Muscle of leg (tissue), 11 donors: ENCODE data around the gene TM2D3. TPM values are rescaled to one million over a fixed set of nuclear protein-coding genes. Genes with fewer than 3 reads are reported as not detected.

Experiments
- DNase-seq: peaks from one replicate; pipeline ENCODE4 v3.0.0; 2013
- H3K27ac ChIP-seq: one replicate; pipeline ENCODE4 v1.5.1; 2013; ENCODE audit warnings: mild to moderate bottlenecking, low read length, control low read depth
- H3K27me3 ChIP-seq: one replicate; pipeline ENCODE4 v1.6.1; 2013; ENCODE audit warnings: low read length; ENCODE audit not compliant: control insufficient read depth, insufficient read depth
- H3K36me3 ChIP-seq: one replicate; pipeline ENCODE4 v1.6.1; 2013; ENCODE audit warnings: low read length; ENCODE audit not compliant: control insufficient read depth, insufficient read depth
- H3K4me1 ChIP-seq: one replicate; pipeline ENCODE4 v1.6.1; 2013; ENCODE audit warnings: low read length; ENCODE audit not compliant: control insufficient read depth, insufficient read depth
- H3K4me3 ChIP-seq: one replicate; pipeline ENCODE4 v1.5.1; 2013; ENCODE audit warnings: low read length, control low read depth
- H3K9me3 ChIP-seq: replicated peaks from 2 replicates; pipeline ENCODE4 v1.6.1; 2013; ENCODE audit warnings: low read depth, low read length; ENCODE audit not compliant: control insufficient read depth
- WGBS: methylation state at CpG from one replicate; pipeline ENCODE4 v1.1.5; 2013; ENCODE audit warnings: missing lambda C conversion rate; ENCODE audit not compliant: insufficient coverage; 5-methylcytosine and 5-hydroxymethylcytosine counted together
- polyA plus RNA-seq, 8 donors: library from polyadenylated mRNA; unstranded; fragments of 120-200 nt; gene quantifications; one replicate each; pipeline versions ENCODE4 v1.2.1 to v1.2.3, GENCODE V29; 2013; ENCODE audit warnings: inconsistent platforms in 1 of 8, low replicate concordance in 1 of 8; ENCODE audit not compliant: insufficient read length in 8 of 8, insufficient read depth in 1 of 8
- total RNA-seq: library from RNA; stranded (reverse); fragments of 120-200 nt; gene quantifications from one replicate; pipeline ENCODE4 v1.2.4, GENCODE V29; 2013

The TM2D3 gene
- total and polyA plus RNA-seq, 9 donors, result 34.5 to 40.6 (median 37.8) TPM

- peaks cover 6% of the 10 kb centered on the region for H3K4me1 ChIP-seq
- no peaks in the 10 kb centered on the region for H3K27me3 ChIP-seq
- DNase-seq, result no peak
- H3K27ac ChIP-seq, result no peak overlapping the region
- WGBS, result 100% methylated on average over 1 of the region's 3 CpGs
- peaks cover 32% of the 10 kb centered on the region for H3K36me3 ChIP-seq
- no peaks in the 10 kb centered on the region for H3K9me3 ChIP-seq
- H3K4me3 ChIP-seq, result no peak overlapping the region
Measured at GRCh38 chr15:101647251-101647650, 4.9 kb downstream of the TM2D3 start.

GRCh38 chr15:101646672-101647071 is 5.5 kb downstream of the TM2D3 start:
- WGBS, result 70% methylated on average over 7 of the region's 8 CpGs
- H3K36me3 ChIP-seq, result peaks cover 32% of the 10 kb centered on the region
- no peaks in the 10 kb centered on the region for H3K27me3 ChIP-seq
- peaks cover 6% of the 10 kb centered on the region for H3K4me1 ChIP-seq
- no peak overlapping the region for H3K27ac ChIP-seq
- H3K9me3 ChIP-seq, result no peaks in the 10 kb centered on the region
- no peak for DNase-seq
- H3K4me3 ChIP-seq, result no peak overlapping the region

DNA sequence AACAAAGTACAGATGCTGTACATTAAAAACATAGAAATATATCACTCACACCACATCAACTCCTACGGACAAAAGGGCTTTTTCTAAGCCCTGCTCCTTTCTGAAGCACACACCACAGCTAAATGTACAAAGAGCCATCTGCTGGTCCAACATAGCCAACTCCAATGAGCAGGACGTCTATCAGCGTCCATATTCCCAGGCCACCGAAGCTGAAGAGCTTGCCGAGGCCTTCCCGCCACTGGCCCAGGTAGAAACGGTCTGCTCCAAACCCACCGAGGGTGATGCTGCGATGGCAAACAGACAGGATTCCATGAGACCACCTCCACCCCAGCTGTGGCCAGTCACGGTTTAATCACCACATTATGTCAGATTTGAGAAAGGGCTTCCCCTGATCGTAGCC is 9.8 kb downstream of the TM2D3 start:
- Histone ChIP-seq H3K9me3 (peaks cover 2% of the 10 kb centered on the region), H3K27ac (peak overlapping the region; percentile 52), H3K4me3 (no peak overlapping the region), H3K4me1 (peaks cover 2% of the 10 kb centered on the region), H3K27me3 (no peaks in the 10 kb centered on the region), H3K36me3 (peaks cover 42% of the 10 kb centered on the region)
- WGBS, result 51% methylated on average over 10 of the region's 11 CpGs
- DNase-seq, result no peak

GRCh38 chr15:101641894-101642293 is 10.3 kb downstream of the TM2D3 start:
- peak overlapping the region; percentile 59 for H3K27ac ChIP-seq
- no peak for DNase-seq
- WGBS, result no CpG with 5 or more reads among the region's 1 CpG

GRCh38 chr15:101641129-101641764 is 10.9 kb downstream of the TM2D3 start:
- Histone ChIP-seq H3K27ac (peak overlapping the region; percentile 59), H3K4me1 (no peaks in the 10 kb centered on the region), H3K27me3 (no peaks in the 10 kb centered on the region), H3K9me3 (peaks cover 2% of the 10 kb centered on the region), H3K4me3 (no peak overlapping the region), H3K36me3 (peaks cover 36% of the 10 kb centered on the region)
- peak; percentile 83 for DNase-seq
- WGBS, result no CpG with 5 or more reads among the region's 8 CpGs

More at GRCh38 chr15:101641894-101642293, 10.3 kb downstream of the TM2D3 start:
- Histone ChIP-seq H3K4me1 (no peaks in the 10 kb centered on the region), H3K4me3 (no peak overlapping the region), H3K36me3 (peaks cover 39% of the 10 kb centered on the region), H3K9me3 (peaks cover 2% of the 10 kb centered on the region), H3K27me3 (no peaks in the 10 kb centered on the region)

DNA sequence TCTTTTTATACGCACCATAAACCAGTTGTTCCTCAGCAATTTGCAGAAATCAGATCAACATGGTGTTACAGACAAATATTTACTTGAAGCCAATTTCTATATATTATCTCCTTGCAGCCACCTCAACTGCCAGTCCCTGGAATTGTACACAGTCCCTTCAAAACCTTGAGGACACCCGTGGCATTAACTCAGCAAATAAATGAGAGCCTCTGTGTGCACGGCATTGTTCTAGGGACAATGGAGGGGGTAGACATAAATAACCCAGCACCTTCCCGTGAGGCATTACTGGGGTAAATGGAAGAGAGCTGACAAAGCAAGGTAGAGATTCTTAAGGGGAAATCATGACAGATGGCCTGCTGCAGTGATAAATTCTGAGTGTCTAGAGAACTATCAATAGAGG is 12.5 kb downstream of the TM2D3 start:
- WGBS, result 100% methylated on average over 2 of the region's 4 CpGs
- Histone ChIP-seq H3K36me3 (peaks cover 26% of the 10 kb centered on the region), H3K4me3 (no peak overlapping the region), H3K4me1 (no peaks in the 10 kb centered on the region), H3K9me3 (peaks cover 2% of the 10 kb centered on the region), H3K27ac (no peak overlapping the region), H3K27me3 (no peaks in the 10 kb centered on the region)
- DNase-seq, result no peak

- WGBS, result 80% methylated on average over 2 of the region's 3 CpGs
- Histone ChIP-seq H3K9me3 (peaks cover 2% of the 10 kb centered on the region), H3K27ac (no peak overlapping the region), H3K36me3 (peaks cover 17% of the 10 kb centered on the region), H3K27me3 (no peaks in the 10 kb centered on the region), H3K4me3 (no peak overlapping the region), H3K4me1 (no peaks in the 10 kb centered on the region)
- DNase-seq, result no peak
Measured at GRCh38 chr15:101637919-101638318, 14.3 kb downstream of the TM2D3 start.

DNA sequence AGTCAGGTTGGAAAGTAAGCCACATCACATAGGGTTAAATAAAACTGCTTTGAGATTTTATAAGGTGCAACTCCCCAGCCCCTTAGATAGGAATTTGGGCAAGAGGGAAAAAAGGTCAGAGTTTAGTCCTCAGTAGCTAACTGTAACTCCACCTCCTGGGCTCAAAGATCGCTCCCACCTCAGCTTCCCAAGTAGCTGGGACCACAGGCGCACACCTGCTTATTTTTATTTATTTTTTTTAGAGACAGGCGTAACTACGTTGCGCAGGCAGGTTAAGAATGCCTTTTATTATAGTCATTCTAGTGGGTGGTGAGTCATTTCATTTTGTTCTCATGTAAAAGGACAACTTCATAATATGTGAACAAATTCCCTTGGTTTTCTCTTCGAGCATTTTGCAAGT is 14.7 kb downstream of the TM2D3 start:
- DNase-seq, result no peak
- H3K36me3 ChIP-seq, result peaks cover 15% of the 10 kb centered on the region
- H3K27ac ChIP-seq, result no peak overlapping the region
- no peak overlapping the region for H3K4me3 ChIP-seq
- no peaks in the 10 kb centered on the region for H3K27me3 ChIP-seq
- WGBS, result no CpG with 5 or more reads among the region's 6 CpGs
- H3K4me1 ChIP-seq, result no peaks in the 10 kb centered on the region
- peaks cover 2% of the 10 kb centered on the region for H3K9me3 ChIP-seq

DNA sequence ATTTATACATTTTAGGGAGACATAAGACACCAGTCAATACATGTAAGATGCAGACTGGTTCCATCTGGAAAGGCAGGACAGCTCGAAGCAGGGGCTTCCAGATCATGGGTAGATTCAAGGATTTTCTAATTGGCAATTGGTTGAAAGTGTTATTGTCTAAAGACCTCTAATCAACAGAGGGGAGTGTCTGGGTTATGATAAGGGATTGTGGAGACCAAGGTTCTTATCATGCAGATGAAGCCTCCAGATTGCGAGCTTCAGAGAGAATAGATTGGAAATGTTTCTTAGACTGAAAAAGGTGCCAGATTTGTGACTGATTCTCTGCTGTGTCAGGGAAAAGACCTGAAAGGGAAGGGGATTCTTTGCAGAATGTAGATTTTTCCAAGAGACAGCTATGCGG is 15.1 kb downstream of the TM2D3 start:
- no peak for DNase-seq
- Histone ChIP-seq H3K27ac (no peak overlapping the region), H3K36me3 (peaks cover 13% of the 10 kb centered on the region), H3K9me3 (peaks cover 2% of the 10 kb centered on the region), H3K4me3 (no peak overlapping the region), H3K4me1 (no peaks in the 10 kb centered on the region), H3K27me3 (no peaks in the 10 kb centered on the region)
- WGBS, result 81% methylated on average over 2 of the region's 3 CpGs

GRCh38 chr15:101635944-101636727 is 16.0 kb downstream of the TM2D3 start:
- DNase-seq, result no peak
- no CpG with 5 or more reads among the region's 7 CpGs for WGBS
- peaks cover 2% of the 10 kb centered on the region for H3K9me3 ChIP-seq
- no peaks in the 10 kb centered on the region for H3K27me3 ChIP-seq
- H3K27ac ChIP-seq, result no peak overlapping the region
- no peak overlapping the region for H3K4me3 ChIP-seq
- peaks cover 13% of the 10 kb centered on the region for H3K36me3 ChIP-seq
- no peaks in the 10 kb centered on the region for H3K4me1 ChIP-seq
